A673 (cell line): ENCODE data around the gene ABCA13. TPM values are rescaled to one million over a fixed set of nuclear protein-coding genes. Genes with fewer than 3 reads are reported as not detected.
A peak's percentile ranks its signal among the peaks of the same experiment; 100 is the strongest.

ENCODE experiments used
- BruUV-seq: library from RNA; stranded (reverse); fragments of 400-500 nt; replicated peaks from 2 replicates; lab custom pipeline; 2021; lab: Mats Ljungman, UMichigan
- CTCF ChIA-PET: fragments of 300-600 bp; sonication (Branson Sonifier 250); formaldehyde crosslinking; loops from one replicate; lab custom pipeline; 2022; ENCODE audit warnings: antibody characterized with exemption; lab: Charles Lee
- POLR2A ChIA-PET: fragments of 300-600 bp; sonication (Branson Sonifier 250); formaldehyde crosslinking; loops from one replicate; lab custom pipeline; 2022; ENCODE audit warnings: antibody characterized with exemption; ENCODE audit not compliant: low non-redundant PET; lab: Charles Lee
- DNase-seq: peaks from one replicate; pipeline ENCODE4 v3.0.0-alpha.2; 2015; ENCODE audit warnings: low spot score
- H3K27ac ChIP-seq: fragments of 200-600 bp; sonication (generic); 2 replicates; pipeline ENCODE4 v1.5.1; 2016; ENCODE audit warnings: mixed run types, low read depth, mild to moderate bottlenecking, mixed read lengths, antibody characterized with exemption, low read length; ENCODE audit not compliant: poor library complexity, severe bottlenecking
- H3K27me3 ChIP-seq: fragments of 200-600 bp; sonication (generic); replicated peaks from 2 replicates; pipeline ENCODE4 v1.6.1; 2017; ENCODE audit warnings: mixed run types, low read depth, mild to moderate bottlenecking, mixed read lengths, antibody characterized with exemption, low read length; ENCODE audit not compliant: insufficient read depth, poor library complexity
- H3K36me3 ChIP-seq: fragments of 200-600 bp; sonication (generic); 2 replicates; pipeline ENCODE4 v1.6.1; 2016; ENCODE audit warnings: mixed run types, mild to moderate bottlenecking, mixed read lengths, antibody characterized with exemption, low read length; ENCODE audit not compliant: insufficient read depth, poor library complexity, severe bottlenecking
- H3K4me1 ChIP-seq: fragments of 200-600 bp; sonication (generic); 2 replicates; pipeline ENCODE4 v1.6.1; 2017; ENCODE audit warnings: mixed run types, mild to moderate bottlenecking, mixed read lengths, antibody characterized with exemption, low read length; ENCODE audit not compliant: insufficient read depth, poor library complexity, severe bottlenecking
- H3K4me3 ChIP-seq: fragments of 200-600 bp; sonication (generic); 2 replicates; pipeline ENCODE4 v1.5.1; 2016; ENCODE audit warnings: low read depth, mixed run types, mild to moderate bottlenecking, mixed read lengths, low read length; ENCODE audit not compliant: poor library complexity, severe bottlenecking
- H3K9me3 ChIP-seq: fragments of 200-600 bp; sonication (generic); 2 replicates; pipeline ENCODE4 v1.6.1; 2016; ENCODE audit warnings: mixed run types, low read depth, mild to moderate bottlenecking, mixed read lengths, antibody characterized with exemption, low read length; ENCODE audit not compliant: poor library complexity, severe bottlenecking
- EZH2 ChIP-seq: fragments of 200-600 bp; sonication (generic); IDR thresholded peaks from 2 replicates; pipeline ENCODE4 v1.6.1; 2017; ENCODE audit warnings: borderline replicate concordance, low read depth, mild to moderate bottlenecking, mixed read lengths, antibody characterized with exemption, low read length; ENCODE audit not compliant: poor library complexity, severe bottlenecking
- intact Hi-C: fragments of 100-400 bp; cut with micrococcal nuclease; formaldehyde crosslinking; loops from one replicate; pipeline ENCODE4 v1.10.0; 2022; ENCODE audit not compliant: unreplicated experiment
- total RNA-seq: library from RNA; stranded (reverse); gene quantifications from 2 replicates; pipeline ENCODE4 v1.2.3, GENCODE V29; 2021
- TF ChIP-seq, protein P1 (sequence below): fragments of 300-800, 200-600 bp; sonication (generic); conservative IDR thresholded peaks from 2 replicates; pipeline ENCODE4 v1.5.1; 2017; ENCODE audit warnings: low read depth, mild to moderate bottlenecking, antibody characterized with exemption, low read length, moderate library complexity, mixed read lengths

The ABCA13 gene
- total RNA-seq, 1 experiment from 2014 or later = 15.6 TPM

DNA sequence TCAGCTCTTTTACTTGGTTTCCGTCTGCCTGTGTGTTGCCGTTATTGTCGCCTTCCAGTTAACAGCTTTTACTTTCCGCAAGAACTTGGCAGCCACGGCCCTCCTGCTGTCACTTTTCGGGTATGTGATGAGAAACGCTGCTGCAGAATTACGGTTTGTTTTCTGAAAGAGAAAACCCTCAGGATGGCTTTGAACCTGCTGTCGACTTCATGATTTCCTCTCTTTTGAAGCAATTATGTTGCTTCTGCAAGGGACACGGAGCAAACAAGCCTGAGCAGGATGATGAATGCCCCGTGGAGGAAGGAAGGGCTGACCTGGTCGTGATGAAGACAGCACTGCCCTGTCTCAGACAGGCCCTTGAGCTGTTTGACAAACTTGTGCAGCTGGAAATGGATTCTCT is 339.8 kb downstream of the ABCA13 start:
- intact Hi-C loops = no loop called here
- peak; percentile 74 for DNase-seq
- ChIA-PET CTCF (no interaction called here), POLR2A (no interaction called here)
- Histone ChIP-seq H3K4me1 (peaks cover 11% of the 10 kb centered on the region), H3K27me3 (no peaks in the 10 kb centered on the region), H3K36me3 (no peaks in the 10 kb centered on the region), H3K27ac (peak overlapping the region; percentile 75), H3K9me3 (no peaks in the 10 kb centered on the region), H3K4me3 (peak overlapping the region; percentile 5)
- TF ChIP-seq, protein P1, sequence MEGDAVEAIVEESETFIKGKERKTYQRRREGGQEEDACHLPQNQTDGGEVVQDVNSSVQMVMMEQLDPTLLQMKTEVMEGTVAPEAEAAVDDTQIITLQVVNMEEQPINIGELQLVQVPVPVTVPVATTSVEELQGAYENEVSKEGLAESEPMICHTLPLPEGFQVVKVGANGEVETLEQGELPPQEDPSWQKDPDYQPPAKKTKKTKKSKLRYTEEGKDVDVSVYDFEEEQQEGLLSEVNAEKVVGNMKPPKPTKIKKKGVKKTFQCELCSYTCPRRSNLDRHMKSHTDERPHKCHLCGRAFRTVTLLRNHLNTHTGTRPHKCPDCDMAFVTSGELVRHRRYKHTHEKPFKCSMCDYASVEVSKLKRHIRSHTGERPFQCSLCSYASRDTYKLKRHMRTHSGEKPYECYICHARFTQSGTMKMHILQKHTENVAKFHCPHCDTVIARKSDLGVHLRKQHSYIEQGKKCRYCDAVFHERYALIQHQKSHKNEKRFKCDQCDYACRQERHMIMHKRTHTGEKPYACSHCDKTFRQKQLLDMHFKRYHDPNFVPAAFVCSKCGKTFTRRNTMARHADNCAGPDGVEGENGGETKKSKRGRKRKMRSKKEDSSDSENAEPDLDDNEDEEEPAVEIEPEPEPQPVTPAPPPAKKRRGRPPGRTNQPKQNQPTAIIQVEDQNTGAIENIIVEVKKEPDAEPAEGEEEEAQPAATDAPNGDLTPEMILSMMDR = no peak
- no peak for TF ChIP-seq EZH2
- no TSS peak for BruUV-seq

GRCh38 chr7:48512892-48513291 is 341.6 kb downstream of the ABCA13 start:
- intact Hi-C loops = no loop called here
- Histone ChIP-seq H3K4me3 (no peak overlapping the region), H3K27me3 (no peaks in the 10 kb centered on the region), H3K27ac (no peak overlapping the region), H3K9me3 (no peaks in the 10 kb centered on the region), H3K36me3 (no peaks in the 10 kb centered on the region), H3K4me1 (peaks cover 11% of the 10 kb centered on the region)
- ChIA-PET POLR2A (no interaction called here), CTCF (no interaction called here)
- DNase-seq = no peak
- TF ChIP-seq, protein P1 = no peak
- TF ChIP-seq EZH2 = no peak
- no TSS peak for BruUV-seq

GRCh38 chr7:48515171-48515570 is 343.9 kb downstream of the ABCA13 start:
- BruUV-seq = no TSS peak
- H3K9me3 ChIP-seq = no peaks in the 10 kb centered on the region
- H3K36me3 ChIP-seq = no peaks in the 10 kb centered on the region
- no peak overlapping the region for H3K4me3 ChIP-seq
- no peak for DNase-seq
- peaks cover 16% of the 10 kb centered on the region for H3K4me1 ChIP-seq
- ChIA-PET POLR2A (no interaction called here), CTCF (no interaction called here)
- no peak overlapping the region for H3K27ac ChIP-seq
- intact Hi-C loops = no loop called here
- no peaks in the 10 kb centered on the region for H3K27me3 ChIP-seq
- TF ChIP-seq, protein P1 = no peak
- no peak for TF ChIP-seq EZH2
